Activated CD8-positive, alpha-beta memory T cell treated with anti-CD3 and anti-CD28 coated beads, Interleukin-2, amount 50 U/mL, for 24 hours (primary cell): ENCODE data around the gene SAMD11.
"Not testable (repeated sequence)": the region's sequence is repeated elsewhere in the genome, so short reads cannot be mapped to it uniquely, and the experiment has no call there.

Experiments
- DNase-seq: peaks from one replicate; pipeline ENCODE4 v3.0.0-alpha.2; 2020; ENCODE audit errors: extremely low read depth

SAMD11 gene

DNA sequence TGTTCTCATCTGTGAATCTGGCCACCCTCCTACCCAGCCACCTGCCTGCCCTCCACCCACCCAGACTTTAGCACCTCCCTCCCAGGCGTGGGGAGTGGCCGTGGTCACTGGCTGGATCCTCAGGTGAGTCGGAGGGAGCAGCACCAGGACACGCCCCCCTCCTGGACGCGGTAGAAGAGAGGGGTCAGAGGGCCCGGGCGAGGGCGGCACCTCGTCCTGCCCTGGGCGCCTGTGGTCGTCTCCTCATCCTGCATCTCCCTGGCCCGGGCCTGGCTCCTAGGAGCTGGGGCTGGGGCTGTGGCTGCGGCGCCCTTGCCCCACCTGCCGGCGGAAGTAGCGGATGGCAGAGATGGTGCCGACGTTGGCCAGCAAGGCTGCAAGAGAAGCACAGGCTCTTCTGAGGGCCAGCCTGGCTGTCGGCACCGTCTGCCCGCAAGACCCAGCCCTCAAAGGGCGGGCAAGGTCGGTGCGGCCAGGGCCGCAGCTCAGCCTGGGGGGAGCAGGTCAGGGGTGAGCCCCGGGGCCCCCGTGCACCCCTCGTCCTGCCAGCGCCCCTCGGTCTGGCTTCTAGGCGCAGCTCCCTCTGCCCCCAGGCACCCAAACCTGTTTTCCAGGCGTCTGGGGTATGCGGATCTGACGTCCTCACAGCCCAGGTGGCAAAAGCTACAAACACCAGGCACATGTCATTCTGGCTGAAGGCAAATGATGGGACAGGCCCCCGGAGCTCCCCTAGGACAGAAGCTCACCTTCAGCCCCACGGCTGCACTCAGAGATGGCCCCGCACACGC, 52.4 kb downstream of the SAMD11 start:
- DNase-seq = no peak

DNA sequence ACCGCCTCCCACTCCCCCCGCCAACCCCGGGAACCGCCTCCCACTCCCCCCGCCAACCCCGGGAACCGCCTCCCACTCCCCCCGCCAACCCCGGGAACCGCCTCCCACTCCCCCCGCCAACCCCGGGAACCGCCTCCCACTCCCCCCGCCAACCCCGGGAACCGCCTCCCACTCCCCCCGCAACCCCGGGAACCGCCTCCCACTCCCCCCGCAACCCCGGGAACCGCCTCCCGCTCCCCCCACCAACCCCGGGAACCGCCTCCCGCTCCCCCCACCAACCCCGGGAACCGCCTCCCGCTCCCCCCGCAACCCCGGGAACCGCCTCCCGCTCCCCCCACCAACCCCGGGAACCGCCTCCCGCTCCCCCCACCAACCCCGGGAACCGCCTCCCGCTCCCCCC, 53.1 kb downstream of the SAMD11 start:
- DNase-seq = not testable (repeated sequence)

GRCh38 chr1:978069-978834, 54.5 kb downstream of the SAMD11 start:
- DNase-seq = no peak

- DNase-seq = no peak
Measured at GRCh38 chr1:978835-979743, 55.4 kb downstream of the SAMD11 start.

GRCh38 chr1:979744-980072, 56.0 kb downstream of the SAMD11 start:
- no peak for DNase-seq

DNA sequence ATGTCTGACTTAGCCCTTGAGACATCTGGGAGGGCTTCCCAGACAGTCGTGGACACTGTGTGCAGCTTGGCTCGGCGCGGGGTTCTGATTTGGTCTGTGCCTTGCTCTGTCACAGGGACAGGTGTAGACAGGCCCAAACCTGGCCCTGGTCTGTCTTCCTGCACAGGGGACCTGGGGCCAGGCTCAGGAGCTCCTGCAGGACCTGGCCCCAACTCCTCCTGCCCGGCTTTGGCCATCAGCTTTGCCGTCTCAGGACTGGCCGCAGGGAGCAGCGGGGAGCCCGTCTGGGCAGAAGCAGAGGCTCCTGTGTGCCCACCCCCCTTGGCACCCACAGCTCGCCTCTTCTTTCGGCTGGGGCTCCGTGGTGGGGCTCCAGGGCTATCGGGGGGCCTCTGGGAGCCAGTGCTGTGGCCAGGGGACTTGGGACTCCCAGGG, 56.4 kb downstream of the SAMD11 start:
- no peak for DNase-seq

DNA sequence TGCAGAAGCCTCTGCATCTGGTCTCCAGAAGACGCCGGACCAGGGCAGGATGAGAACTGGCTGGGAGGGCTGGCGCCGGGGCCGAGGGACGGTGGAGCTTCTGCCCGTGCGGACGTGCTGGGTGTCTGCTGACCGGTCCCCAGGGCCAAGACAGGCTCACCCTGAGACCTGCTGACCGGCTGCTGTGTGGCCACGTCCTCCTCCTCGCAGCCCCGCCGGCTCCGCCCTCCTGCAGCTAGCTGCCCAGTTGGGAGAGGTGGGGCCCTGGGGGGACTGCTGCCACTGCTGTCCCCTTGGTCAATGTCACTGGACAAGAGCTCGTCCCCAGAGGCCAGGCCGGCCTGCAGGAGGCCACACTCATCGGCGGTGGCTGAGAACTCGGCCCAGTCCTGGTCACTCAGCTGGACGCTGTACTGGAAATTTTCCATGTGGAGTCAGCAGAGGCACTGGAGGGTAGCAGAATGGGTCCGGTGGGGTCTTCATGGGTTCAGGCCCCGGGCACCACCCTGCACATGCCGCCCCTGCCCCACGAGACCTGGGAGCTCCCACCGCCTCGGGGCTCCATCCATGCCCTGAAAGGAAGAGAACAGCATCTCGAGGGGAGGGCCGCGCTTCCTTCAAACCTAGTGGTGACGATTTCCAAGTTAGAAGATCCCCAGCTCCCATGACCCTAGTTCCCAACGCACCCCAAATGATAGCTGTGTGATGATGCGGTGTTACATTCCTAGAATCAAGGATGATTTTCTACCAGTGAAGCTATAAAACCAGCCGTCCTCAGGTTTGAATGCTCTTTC, 57.1 kb downstream of the SAMD11 start:
- DNase-seq = no peak

DNA sequence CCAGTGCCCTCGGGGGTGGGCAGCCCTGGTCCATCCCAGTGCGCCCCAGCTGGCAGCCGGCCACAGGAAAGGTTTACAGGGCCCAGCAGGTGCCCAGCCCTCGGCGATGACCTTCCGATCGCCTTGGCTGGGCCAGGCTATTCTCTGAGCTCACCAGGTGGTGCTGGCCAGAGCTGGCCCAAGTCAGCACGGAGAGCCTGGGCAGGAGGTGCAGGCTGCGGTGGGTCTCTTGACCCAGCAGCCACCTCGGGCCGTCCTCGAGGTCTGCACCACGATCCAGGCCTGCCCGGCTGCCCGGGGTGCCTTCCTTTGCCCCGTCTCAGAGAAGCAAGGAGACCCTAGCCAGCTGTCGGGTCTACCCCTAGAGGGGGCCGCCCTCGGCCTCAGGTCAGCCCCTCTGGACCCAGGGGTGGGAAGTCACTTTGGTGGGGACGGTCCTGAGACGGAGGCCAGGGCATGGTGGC, 57.8 kb downstream of the SAMD11 start:
- no peak for DNase-seq

DNA sequence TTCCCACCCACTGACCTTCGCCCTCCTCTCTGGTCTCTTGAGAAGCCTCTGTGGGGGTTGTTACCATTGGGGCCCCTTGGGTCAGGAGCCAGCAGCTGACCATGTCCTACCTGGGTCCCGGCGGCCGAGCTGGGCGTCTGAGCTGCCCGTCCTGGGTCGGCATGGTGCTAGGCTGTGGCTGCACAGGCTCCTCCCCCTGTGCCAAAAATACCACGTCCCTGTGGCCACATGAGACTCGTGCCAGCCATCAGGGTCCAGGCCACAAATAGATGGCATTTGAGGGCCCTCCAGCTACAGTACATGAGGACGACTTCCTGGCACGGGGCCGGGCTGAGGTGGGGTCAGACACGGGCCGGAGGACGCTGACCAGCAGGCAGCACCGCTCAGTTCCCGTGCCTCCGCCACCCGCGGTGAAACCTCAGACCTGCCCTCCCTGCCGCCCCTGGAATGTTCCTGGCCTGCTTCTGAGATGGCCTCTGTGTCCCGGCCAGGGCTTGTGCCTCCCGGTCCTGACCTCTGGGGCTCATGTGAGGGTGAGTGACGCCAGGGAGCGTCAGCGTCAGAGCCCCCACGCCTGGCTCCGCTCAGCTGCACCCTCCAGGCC, 58.3 kb downstream of the SAMD11 start, which contains the start of gene PERM1:
TSS of gene PERM1 (minus strand) at position 139 of the 604 bp plus-strand sequence. CDS start 1,064 bp downstream, outside the sequence.
- no peak for DNase-seq

- no peak for DNase-seq
Measured at GRCh38 chr1:982765-983436, 59.2 kb downstream of the SAMD11 start.

GRCh38 chr1:983798-984475, 60.2 kb downstream of the SAMD11 start:
- no peak for DNase-seq

DNA sequence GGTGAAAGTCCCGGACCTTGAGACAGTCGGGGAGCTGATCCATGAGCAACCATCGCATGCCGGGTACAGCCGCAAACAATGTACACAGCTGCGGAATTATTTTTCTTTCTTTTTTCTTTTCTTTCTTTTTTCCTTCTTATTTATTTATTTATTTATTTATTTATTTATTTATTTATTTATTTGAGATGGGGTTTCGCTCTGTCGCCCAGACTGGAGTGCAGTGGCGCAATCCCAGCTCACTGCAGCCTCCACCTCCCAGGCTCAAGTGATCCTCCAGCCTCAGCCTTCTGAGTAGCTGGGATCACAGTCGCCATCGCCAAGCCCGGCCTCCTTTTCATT, 60.7 kb downstream of the SAMD11 start:
- no peak for DNase-seq

DNA sequence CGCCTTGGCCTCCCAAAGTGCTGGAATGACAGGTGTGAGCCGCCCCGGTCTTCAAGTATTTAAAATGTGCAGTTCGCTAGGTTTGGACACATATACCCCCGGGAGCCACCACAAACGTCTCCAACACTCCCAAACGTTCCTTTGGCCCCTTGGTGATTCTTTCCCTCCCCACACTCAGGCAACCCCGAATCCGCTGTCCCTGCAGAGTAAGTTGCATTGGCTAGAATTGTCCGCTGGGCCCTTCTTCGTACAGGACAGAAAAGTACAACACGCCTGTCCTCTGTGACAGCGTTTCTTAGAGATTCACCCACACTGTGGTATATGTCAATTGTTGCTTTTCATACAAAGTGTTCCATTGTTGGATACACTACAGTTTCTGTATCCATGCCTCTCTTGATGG, 61.4 kb downstream of the SAMD11 start:
- DNase-seq = no peak

- DNase-seq = not testable (repeated sequence)
Measured at GRCh38 chr1:988061-988460, 64.3 kb downstream of the SAMD11 start.

GRCh38 chr1:991275-991674, 67.6 kb downstream of the SAMD11 start:
- not testable (repeated sequence) for DNase-seq

DNA sequence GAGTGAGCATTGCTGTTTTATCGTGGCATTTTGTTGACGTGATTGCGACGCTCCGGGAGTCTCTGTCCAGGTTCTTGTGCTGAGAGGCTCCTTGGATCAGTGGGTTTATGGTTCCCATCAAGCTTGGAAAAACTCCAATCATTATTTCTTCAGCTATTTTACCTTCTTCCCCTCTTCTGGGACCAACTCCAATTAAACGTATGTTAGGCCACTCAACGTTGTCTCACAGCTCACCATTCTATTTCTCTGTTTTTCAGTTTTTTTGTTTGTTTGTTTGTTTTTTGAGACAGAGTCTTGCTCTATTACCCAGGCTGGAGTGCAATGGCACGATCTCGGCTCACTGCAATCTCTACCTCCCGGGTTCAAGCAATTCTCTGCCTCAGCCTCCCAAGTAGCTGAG, 68.2 kb downstream of the SAMD11 start:
- no peak for DNase-seq

- DNase-seq = no peak
Measured at GRCh38 chr1:992362-992761, 68.6 kb downstream of the SAMD11 start.

GRCh38 chr1:993379-993995, 69.8 kb downstream of the SAMD11 start:
- no peak for DNase-seq
